ENCODE measurements around the gene ZNF506.

The ZNF506 gene

DNA sequence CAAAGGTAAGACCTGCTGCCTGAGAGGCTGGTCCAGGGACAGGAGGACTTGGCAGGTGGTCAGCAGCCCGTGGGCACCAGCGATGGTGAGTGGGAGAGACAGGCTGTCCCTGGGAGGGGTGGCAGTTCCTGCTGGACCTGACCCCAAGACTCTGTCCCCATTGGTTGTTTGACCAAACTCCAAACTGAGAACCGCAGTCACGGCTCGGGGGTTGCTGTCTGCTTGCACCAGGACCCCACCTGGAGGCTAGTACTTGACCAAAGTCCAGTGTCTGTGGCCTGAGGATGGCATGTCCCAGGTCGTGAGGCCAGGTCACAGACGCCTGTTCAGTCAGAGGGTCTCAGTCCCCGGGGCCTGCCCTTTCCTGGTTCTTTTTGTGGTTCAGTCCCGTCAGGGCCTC lies 78.8 kb downstream of the ZNF506 start:
- H3K9me3 Mint-ChIP-seq: no peaks in the 10 kb centered on the region
- ATAC-seq: no peak
- no peaks in the 10 kb centered on the region for H3K27me3 Mint-ChIP-seq
- H3K27ac Mint-ChIP-seq: no peak overlapping the region
- no peak overlapping the region for H3K4me3 Mint-ChIP-seq
- no peaks in the 10 kb centered on the region for H3K4me1 Mint-ChIP-seq
- DNase-seq: no peak
